ENCODE results near the gene NDRG2. TPM values are rescaled to one million over a fixed set of nuclear protein-coding genes. Genes with fewer than 3 reads are reported as not detected.

NDRG2 gene
- total and polyA plus RNA-seq, 9 of the 15 experiments (the other 6 are each of a cell fraction or from before 2014, with no cell fraction given): 10.1 to 105 (median 41.0) TPM

DNA sequence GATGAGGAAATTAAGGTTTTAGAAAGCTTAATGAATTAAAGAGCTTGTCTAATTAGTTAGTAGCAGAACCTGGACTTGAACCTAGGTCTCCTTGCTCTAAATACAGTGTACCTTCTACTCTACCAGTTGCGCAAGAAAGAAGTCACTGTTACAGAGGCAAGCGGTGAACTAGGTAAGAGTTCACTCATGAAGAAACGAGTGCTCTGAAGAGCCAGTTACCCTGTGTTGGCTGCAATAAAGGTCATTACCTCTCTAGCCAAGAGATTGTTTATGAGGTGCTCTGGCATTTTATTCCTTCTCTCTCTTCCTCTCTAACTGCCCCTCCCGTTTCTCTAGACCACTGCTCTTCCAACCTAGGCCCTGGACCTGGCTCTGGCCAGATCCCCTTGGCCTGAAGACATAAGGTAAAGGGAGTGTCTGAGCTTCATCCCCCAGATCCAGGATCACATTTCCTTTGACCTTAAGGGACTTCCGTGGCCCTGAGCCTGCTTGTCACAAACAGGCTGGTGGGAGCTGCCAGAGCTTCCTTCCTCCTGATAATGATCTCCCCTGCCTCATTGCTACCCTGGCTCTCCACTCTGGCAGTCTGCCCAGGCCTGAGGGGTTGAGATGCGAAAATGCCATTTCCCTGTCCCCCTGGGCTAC lies 19.2 kb upstream of the NDRG2 start:
- WGBS (ENCODE audit: insufficient coverage, low coverage, missing lambda C conversion rate): 22% methylated on average over 5 of the region's 6 CpGs
- ChIA-PET POLR2A (interaction anchor here (0.9 kb wide), 1 partner anchor 16 kb away, joined by 3 read pairs; no protein-coding TSS in a partner anchor), CTCF (ENCODE audit: low intra/inter-chr PET ratio) (interaction anchor here (0.9 kb wide), 1 partner anchor 29 kb away, joined by 3 read pairs; no protein-coding TSS in a partner anchor)
- DNase-seq (ENCODE audit: extremely low read depth in 1 of 4, low spot score in 3 of 4) (peak in 2 of 4 experiments; percentile 47 to 57), FAIRE-seq (peak; percentile 55), ATAC-seq (peak; percentile 47)
- H3K9me3 ChIP-seq (replicated peaks; ENCODE audit: control insufficient read depth, insufficient read depth, low read depth, low read length): no peaks in the 10 kb centered on the region
- no peaks in the 10 kb centered on the region for H4K20me1 ChIP-seq (replicated peaks; ENCODE audit: control insufficient read depth, insufficient read depth, low read length)
- H3K4me2 ChIP-seq (ENCODE audit: insufficient read depth, low read length): peak overlapping the region; percentile 53
- H2AFZ ChIP-seq (ENCODE audit: low read depth, low read length): peak overlapping the region; percentile 86
- H3K79me2 ChIP-seq (ENCODE audit: control insufficient read depth, insufficient read depth, low read length): no peaks in the 10 kb centered on the region
- intact Hi-C loops (cut with micrococcal nuclease): loop anchor here (5.0 kb wide), 1 partner anchor 187 kb away; no protein-coding TSS in a partner anchor
- in situ Hi-C loops (cut with MboI): no loop called here
- no TSS peak for BruUV-seq (replicated peaks)
- H3K4me3 ChIP-seq: no peak overlapping the region
- peaks cover 5 to 18% of the 10 kb centered on the region in 2 experiments; a peak in 4 of 5 replicates for H3K4me1 ChIP-seq (replicated peaks in 1 of 2; ENCODE audit: control insufficient read depth in 2 of 2, insufficient read depth in 2 of 2, low read length in 2 of 2)
- peak overlapping the region; percentile 38; the same call in 1 of the 3 replicates for H3K27ac ChIP-seq (ENCODE audit: extremely low read depth, low read depth, low read length)
- H3K27me3 ChIP-seq (ENCODE audit: control insufficient read depth in 2 of 2, insufficient read depth in 2 of 2, low read length in 2 of 2): no peaks in the 10 kb centered on the region
- H3K9me1 ChIP-seq (ENCODE audit: control insufficient read depth, insufficient read depth, low read length): no peaks in the 10 kb centered on the region
- H3K36me3 ChIP-seq (ENCODE audit: control insufficient read depth, insufficient read depth, low read length): no peaks in the 10 kb centered on the region
- H3K9ac ChIP-seq (ENCODE audit: insufficient read depth in 1 of 2, low read depth in 2 of 2, low read length in 2 of 2): peak overlapping the region; percentile 22 to 31; a peak in 1 of 4 replicates
- TF ChIP-seq TBP (optimal IDR thresholded peaks at IDR 0.05; ENCODE audit: low read depth, low read length) (peak; percentile 41), CREB3 (tag; conservative IDR thresholded peaks at IDR 0.05; ENCODE audit: low read depth) (no peak), SMAD2 (IDR thresholded peaks at IDR 0.05; ENCODE audit: low read depth, low read length) (no peak), CEBPB (tag; IDR thresholded peaks at IDR 0.05) (peak; percentile 96), L3MBTL2 (IDR thresholded peaks at IDR 0.05) (peak; percentile 28; the same call in 1 of the 2 replicates), ID3 (CRISPR knock-in tag; IDR thresholded peaks at IDR 0.05) (no peak), ID3 (tag; IDR thresholded peaks at IDR 0.05) (peak; percentile 50; the same call in 1 of the 2 replicates), ZNF24 (IDR thresholded peaks at IDR 0.05) (no peak), FOXJ2 (tag; IDR thresholded peaks at IDR 0.05) (no peak)
- TF ChIP-seq, protein P1, sequence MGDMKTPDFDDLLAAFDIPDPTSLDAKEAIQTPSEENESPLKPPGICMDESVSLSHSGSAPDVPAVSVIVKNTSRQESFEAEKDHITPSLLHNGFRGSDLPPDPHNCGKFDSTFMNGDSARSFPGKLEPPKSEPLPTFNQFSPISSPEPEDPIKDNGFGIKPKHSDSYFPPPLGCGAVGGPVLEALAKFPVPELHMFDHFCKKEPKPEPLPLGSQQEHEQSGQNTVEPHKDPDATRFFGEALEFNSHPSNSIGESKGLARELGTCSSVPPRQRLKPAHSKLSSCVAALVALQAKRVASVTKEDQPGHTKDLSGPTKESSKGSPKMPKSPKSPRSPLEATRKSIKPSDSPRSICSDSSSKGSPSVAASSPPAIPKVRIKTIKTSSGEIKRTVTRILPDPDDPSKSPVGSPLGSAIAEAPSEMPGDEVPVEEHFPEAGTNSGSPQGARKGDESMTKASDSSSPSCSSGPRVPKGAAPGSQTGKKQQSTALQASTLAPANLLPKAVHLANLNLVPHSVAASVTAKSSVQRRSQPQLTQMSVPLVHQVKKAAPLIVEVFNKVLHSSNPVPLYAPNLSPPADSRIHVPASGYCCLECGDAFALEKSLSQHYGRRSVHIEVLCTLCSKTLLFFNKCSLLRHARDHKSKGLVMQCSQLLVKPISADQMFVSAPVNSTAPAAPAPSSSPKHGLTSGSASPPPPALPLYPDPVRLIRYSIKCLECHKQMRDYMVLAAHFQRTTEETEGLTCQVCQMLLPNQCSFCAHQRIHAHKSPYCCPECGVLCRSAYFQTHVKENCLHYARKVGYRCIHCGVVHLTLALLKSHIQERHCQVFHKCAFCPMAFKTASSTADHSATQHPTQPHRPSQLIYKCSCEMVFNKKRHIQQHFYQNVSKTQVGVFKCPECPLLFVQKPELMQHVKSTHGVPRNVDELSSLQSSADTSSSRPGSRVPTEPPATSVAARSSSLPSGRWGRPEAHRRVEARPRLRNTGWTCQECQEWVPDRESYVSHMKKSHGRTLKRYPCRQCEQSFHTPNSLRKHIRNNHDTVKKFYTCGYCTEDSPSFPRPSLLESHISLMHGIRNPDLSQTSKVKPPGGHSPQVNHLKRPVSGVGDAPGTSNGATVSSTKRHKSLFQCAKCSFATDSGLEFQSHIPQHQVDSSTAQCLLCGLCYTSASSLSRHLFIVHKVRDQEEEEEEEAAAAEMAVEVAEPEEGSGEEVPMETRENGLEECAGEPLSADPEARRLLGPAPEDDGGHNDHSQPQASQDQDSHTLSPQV (IDR thresholded peaks at IDR 0.05): 0 out of 2 replicates have a peak, but pooled peaks have one; percentile 35
- TF ChIP-seq, protein P2, sequence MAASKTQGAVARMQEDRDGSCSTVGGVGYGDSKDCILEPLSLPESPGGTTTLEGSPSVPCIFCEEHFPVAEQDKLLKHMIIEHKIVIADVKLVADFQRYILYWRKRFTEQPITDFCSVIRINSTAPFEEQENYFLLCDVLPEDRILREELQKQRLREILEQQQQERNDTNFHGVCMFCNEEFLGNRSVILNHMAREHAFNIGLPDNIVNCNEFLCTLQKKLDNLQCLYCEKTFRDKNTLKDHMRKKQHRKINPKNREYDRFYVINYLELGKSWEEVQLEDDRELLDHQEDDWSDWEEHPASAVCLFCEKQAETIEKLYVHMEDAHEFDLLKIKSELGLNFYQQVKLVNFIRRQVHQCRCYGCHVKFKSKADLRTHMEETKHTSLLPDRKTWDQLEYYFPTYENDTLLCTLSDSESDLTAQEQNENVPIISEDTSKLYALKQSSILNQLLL (CRISPR knock-in tag; IDR thresholded peaks at IDR 0.05; ENCODE audit: borderline replicate concordance): no peak

Measured in K562 (cell line).